Esophagus muscularis mucosa (tissue), 4 donors: ENCODE measurements around the gene CD59. TPM values are rescaled to one million over a fixed set of nuclear protein-coding genes. Genes with fewer than 3 reads are reported as not detected.
A peak's percentile ranks its signal among the peaks of the same experiment; 100 is the strongest.

Experiments used
- DNase-seq: peaks from one replicate; pipeline ENCODE4 v3.0.0-alpha.2; 2017; ENCODE audit errors: extremely low spot score
- H3K27ac ChIP-seq, 4 donors: fragments of 200-600 bp; sonication (generic); replicated peaks in 1 of 4; 1 replicate in 3 of 4; 2 replicates in 1 of 4; pipeline ENCODE4 v1.5.1; 2016 to 2019; ENCODE audit warnings: mild to moderate bottlenecking in 1 of 4
- H3K27me3 ChIP-seq, 4 donors: fragments of 200-600 bp; sonication (generic); one replicate each; pipeline versions ENCODE4 v1.5.1 to v1.6.0; 2016 to 2019
- H3K36me3 ChIP-seq, 4 donors: fragments of 200-600 bp; sonication (generic); one replicate each; pipeline ENCODE4 v1.5.1; 2016 to 2019
- H3K4me1 ChIP-seq, 4 donors: fragments of 200-600 bp; sonication (generic); one replicate each; pipeline ENCODE4 v1.5.1; 2016 to 2019
- H3K4me3 ChIP-seq, 4 donors: fragments of 200-600 bp; sonication (generic); 1 replicate in 2 of 4; 2 replicates in 2 of 4; pipeline ENCODE4 v1.5.1; 2016 to 2019; ENCODE audit warnings: mild to moderate bottlenecking in 4 of 4, moderate library complexity in 1 of 4
- H3K9me3 ChIP-seq, 4 donors: fragments of 200-600 bp; sonication (generic); 1 replicate in 3 of 4; 2 replicates in 1 of 4; pipeline ENCODE4 v1.5.1; 2016 to 2019
- CTCF ChIP-seq, 3 experiments: fragments of 200-600 bp in 2 of 3; fragments of 450-650 bp in 1 of 3; sonication (generic) in 2 of 3; IDR thresholded peaks; one replicate each; pipeline ENCODE4 v1.5.1; 2017 to 2019; ENCODE audit warnings: antibody characterized with exemption in 3 of 3, mild to moderate bottlenecking in 2 of 3, moderate library complexity in 1 of 3
- EP300 ChIP-seq: sonication (generic); formaldehyde crosslinking; IDR thresholded peaks from one replicate; pipeline ENCODE4 v1.6.1; 2017; ENCODE audit warnings: antibody characterized with exemption
- POLR2A ChIP-seq: fragments of 450-650 bp; IDR thresholded peaks from one replicate; pipeline ENCODE4 v1.6.1; 2017; ENCODE audit warnings: antibody characterized with exemption, moderate library complexity, mild to moderate bottlenecking, low read depth
- POLR2AphosphoS5 ChIP-seq, 2 donors: sonication (generic); formaldehyde crosslinking; IDR thresholded peaks; one replicate each; pipeline ENCODE4 v1.6.1; 2017; ENCODE audit warnings: antibody characterized with exemption in 2 of 2
- WGBS: methylation state at CpG from one replicate; pipeline ENCODE4 v1.1.5; 2018; 5-methylcytosine and 5-hydroxymethylcytosine counted together
- intact Hi-C: fragments of 100-400 bp; cut with DNase I; formaldehyde crosslinking; loops from one replicate; pipeline ENCODE4 v1.15.1; 2023
- total RNA-seq, 4 donors: library from RNA; depleted of rRNA; stranded (reverse); fragments of >200 nt; gene quantifications; one replicate each; pipeline versions ENCODE4 v1.1.0 to v1.2.1, GENCODE V29; 2016

Gene CD59
- total RNA-seq, 4 donors from 2014 or later = 135 to 528 (median 378) TPM

DNA sequence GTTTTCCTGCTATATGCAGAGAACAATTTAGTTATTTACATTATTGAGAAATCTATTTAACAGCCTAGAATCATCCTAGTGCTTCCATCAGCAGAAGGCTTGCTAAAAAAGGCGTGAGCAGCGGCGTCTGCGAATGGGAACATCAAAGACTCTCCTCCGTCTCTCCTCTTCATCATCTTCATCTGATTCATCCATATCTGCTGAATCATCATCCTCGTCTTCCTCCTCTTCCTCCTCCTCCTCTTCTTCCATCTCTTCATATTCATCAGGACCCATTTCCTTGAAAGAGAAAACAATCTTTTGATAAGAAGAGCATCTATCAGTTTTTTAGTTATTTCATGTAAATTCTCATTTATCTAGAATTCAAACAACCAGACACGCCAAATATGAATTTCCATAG, 5.6 kb upstream of the CD59 start:
- WGBS = 84% methylated on average over 7 of the region's 7 CpGs
- intact Hi-C loops = loop anchor here (5.0 kb wide), 2 partner anchors 200 to 380 kb away; no protein-coding TSS in a partner anchor
- TF ChIP-seq EP300 = no peak
- TF ChIP-seq POLR2AphosphoS5 (IDR thresholded peaks at IDR 0.05) = no peak
- TF ChIP-seq POLR2A = no peak
- TF ChIP-seq CTCF (IDR thresholded peaks at IDR 0.05) = no peak

DNA sequence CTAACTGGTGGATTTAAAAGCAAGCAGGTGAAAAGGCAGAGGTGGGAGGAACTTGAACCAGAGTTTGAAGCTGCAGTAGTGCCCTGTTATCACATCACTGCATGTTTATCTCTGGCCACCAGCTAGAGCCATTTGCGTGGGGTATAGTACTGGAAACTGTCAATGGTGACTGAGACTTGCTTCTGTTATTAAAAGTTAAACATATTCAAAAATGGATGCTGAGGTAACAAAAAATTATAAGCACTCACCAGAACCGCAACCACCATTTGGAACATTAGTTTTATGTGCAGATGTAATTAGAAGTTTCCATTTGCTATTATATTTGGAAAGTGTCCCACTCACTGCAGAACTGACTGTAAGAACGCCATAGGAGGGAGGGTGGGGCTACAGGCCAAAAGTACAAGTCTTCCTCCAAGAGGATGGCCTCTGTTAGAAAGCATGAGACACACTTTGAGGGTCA, 1.2 kb upstream of the CD59 start:
- Histone ChIP-seq H3K4me3 (no peak overlapping the region), H3K27me3 (no peaks in the 10 kb centered on the region), H3K36me3 (peaks cover 0 to 16% (median 6%) of the 10 kb centered on the region in 4 donors), H3K9me3 (no peaks in the 10 kb centered on the region), H3K4me1 (peaks cover 18 to 44% (median 40%) of the 10 kb centered on the region in 4 donors), H3K27ac (peak overlapping the region; percentile 93 to 95 (median 94))
- whole genome bisulfite sequencing = 55% methylated on average over 3 of the region's 3 CpGs
- TF ChIP-seq EP300 = no peak
- no peak for DNase-seq
- intact Hi-C loops = no loop called here

More for the DNA sequence above, 5.6 kb upstream of the CD59 start:
- DNase-seq = no peak
- H3K36me3 ChIP-seq = peaks cover 0 to 27% (median 9%) of the 10 kb centered on the region in 4 donors
- H3K4me1 ChIP-seq = peaks cover 9 to 11% (median 10%) of the 10 kb centered on the region in 4 donors
- H3K9me3 ChIP-seq = no peaks in the 10 kb centered on the region
- H3K27me3 ChIP-seq = no peaks in the 10 kb centered on the region
- H3K27ac ChIP-seq = no peak overlapping the region
- no peak overlapping the region for H3K4me3 ChIP-seq

DNA sequence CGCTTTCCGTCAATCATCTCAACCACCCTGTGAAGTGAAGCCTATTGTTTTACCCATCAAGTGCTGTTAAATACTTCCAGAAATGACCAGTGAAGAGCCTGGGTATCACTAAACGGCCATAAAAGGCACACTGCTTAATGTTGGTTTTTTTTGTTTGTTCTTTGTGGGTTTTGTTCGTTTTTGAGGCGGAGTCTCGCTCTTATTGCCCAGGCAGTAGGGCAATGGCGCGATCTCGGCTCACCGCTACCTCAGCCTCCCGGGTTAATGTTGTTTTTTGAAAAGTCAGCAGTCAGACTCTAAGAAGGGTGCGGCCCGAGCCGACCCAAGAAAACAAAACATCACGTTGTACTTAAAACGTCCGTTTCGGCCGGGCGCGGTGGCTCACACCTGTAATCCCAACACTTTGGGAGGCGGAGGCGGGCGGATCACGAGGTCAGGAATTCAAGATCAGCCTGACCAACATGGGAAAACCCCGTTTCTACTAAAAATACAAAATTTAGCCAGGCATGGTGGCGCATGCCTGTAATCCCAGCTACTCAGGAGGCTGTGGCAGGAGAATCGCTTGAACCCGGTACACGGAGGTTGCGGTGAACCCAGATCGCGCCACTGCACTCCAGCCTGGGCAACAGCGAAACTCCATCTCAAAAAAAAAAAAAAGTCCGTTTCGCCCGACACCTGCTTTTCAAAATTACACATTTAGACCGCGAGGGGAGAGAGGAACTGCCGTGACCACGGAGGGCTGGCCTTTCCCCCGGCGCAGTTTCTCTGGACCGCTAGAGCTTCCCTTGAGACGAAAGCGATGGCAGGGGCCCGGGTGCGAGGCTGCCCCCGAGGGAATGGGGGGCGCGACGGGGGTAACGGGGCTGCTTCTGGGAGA, 714 bp downstream of the CD59 start:
- intact Hi-C loops = no loop called here
- no peak for DNase-seq
- H3K27ac ChIP-seq = peak overlapping the region; percentile 93 to 95 (median 94)
- peaks cover 0 to 10% (median 4%) of the 10 kb centered on the region in 4 donors for H3K36me3 ChIP-seq
- TF ChIP-seq EP300 (no peak), POLR2AphosphoS5 (IDR thresholded peaks at IDR 0.05) (peak in 1 of 2 donors; percentile 1), CTCF (IDR thresholded peaks at IDR 0.05) (no peak), POLR2A (no peak)
- H3K27me3 ChIP-seq = no peaks in the 10 kb centered on the region
- H3K9me3 ChIP-seq = no peaks in the 10 kb centered on the region
- 3% methylated on average over 45 of the region's 53 CpGs for WGBS
- peaks cover 34 to 61% (median 58%) of the 10 kb centered on the region in 4 donors for H3K4me1 ChIP-seq
- peak overlapping the region; percentile 81 to 93 (median 87) for H3K4me3 ChIP-seq

DNA sequence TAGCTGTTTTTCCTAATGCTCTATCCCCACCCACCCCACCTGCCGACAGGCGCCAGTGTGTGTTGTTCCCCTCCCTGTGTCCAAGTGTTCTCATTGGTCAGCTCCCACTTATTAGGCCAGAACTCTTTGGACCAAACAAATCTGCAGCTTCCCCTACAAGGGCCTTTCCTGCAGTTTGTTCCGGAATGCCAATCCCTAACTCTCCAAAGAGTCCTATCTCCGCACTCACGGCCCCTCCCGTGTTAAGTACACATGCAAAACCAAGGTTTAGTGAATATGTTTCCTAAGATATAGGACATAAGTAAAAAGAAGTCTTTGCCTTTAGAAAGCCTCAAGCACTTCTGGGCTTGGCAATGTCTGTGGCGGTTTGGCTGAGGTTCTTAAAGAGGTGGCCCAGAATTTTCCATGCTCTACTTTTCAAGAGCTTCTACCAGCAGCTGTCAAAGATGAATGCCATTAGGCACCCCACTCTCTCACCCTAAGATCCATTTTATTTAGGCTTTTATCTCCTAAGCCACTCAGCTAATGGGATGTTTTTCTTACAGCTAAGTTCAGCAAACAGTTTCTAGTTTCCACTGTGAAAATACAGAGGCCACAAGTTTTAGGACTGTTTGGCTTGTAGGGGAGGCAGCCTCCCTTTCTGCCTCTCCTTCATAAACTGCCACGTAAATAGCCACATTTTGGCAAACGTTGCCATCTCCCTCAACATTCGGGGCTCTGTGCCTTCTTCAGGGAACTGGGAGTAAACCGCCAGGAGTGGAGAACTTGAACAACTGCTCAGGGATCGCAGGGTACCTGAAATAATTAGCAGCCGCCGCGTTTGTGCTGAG, 1.6 kb downstream of the CD59 start:
- intact Hi-C loops = loop anchor here (5.0 kb wide), 1 partner anchor 37 kb away; no protein-coding TSS in a partner anchor
- TF ChIP-seq CTCF (IDR thresholded peaks at IDR 0.05) (no peak), POLR2AphosphoS5 (IDR thresholded peaks at IDR 0.05) (peak; percentile 43 to 67), POLR2A (no peak)
- no peaks in the 10 kb centered on the region for H3K27me3 ChIP-seq
- H3K36me3 ChIP-seq = peaks cover 0 to 15% (median 4%) of the 10 kb centered on the region in 4 donors
- 8% methylated on average over 14 of the region's 15 CpGs for WGBS
- H3K27ac ChIP-seq = peak overlapping the region; percentile 93 to 95 (median 94)
- no peaks in the 10 kb centered on the region for H3K9me3 ChIP-seq
- DNase-seq = no peak
- H3K4me3 ChIP-seq = peak overlapping the region; percentile 81 to 93 (median 87)
- H3K4me1 ChIP-seq = peaks cover 41 to 68% (median 67%) of the 10 kb centered on the region in 4 donors
